Suprapubic skin (tissue), 4 donors: ENCODE results near the gene PRXL2C. TPM values are rescaled to one million over a fixed set of nuclear protein-coding genes. Genes with fewer than 3 reads are reported as not detected.
"Not testable (repeated sequence)": the region's sequence is repeated elsewhere in the genome, so short reads cannot be mapped to it uniquely, and the experiment has no call there.

Source experiments
- DNase-seq, 2 donors: peaks; one replicate each; pipeline ENCODE4 v3.0.0-alpha.2; 2019; ENCODE audit warnings: low spot score in 2 of 2
- H3K27ac ChIP-seq: fragments of 200-600 bp; sonication (generic); one replicate; pipeline ENCODE4 v1.5.1; 2019
- H3K27me3 ChIP-seq: fragments of 200-600 bp; sonication (generic); one replicate; pipeline ENCODE4 v1.5.1; 2019
- H3K36me3 ChIP-seq: fragments of 200-600 bp; sonication (generic); one replicate; pipeline ENCODE4 v1.5.1; 2019
- H3K4me1 ChIP-seq: fragments of 200-600 bp; sonication (generic); one replicate; pipeline ENCODE4 v1.5.1; 2019
- H3K4me3 ChIP-seq: fragments of 200-600 bp; sonication (generic); one replicate; pipeline ENCODE4 v1.5.1; 2019; ENCODE audit warnings: mild to moderate bottlenecking
- H3K9me3 ChIP-seq: fragments of 200-600 bp; sonication (generic); one replicate; pipeline ENCODE4 v1.5.1; 2019
- EP300 ChIP-seq: sonication (generic); formaldehyde crosslinking; IDR thresholded peaks from one replicate; pipeline ENCODE4 v1.6.1; 2017; ENCODE audit warnings: antibody characterized with exemption
- POLR2A ChIP-seq, 2 donors: fragments of 450-650 bp; IDR thresholded peaks; one replicate each; pipeline ENCODE4 v1.6.1; 2017; ENCODE audit warnings: antibody characterized with exemption in 2 of 2, mild to moderate bottlenecking in 2 of 2, moderate library complexity in 2 of 2
- POLR2AphosphoS5 ChIP-seq, 3 donors: sonication (generic); formaldehyde crosslinking; IDR thresholded peaks; one replicate each; pipeline ENCODE4 v1.6.1; 2017; ENCODE audit warnings: antibody characterized with exemption in 3 of 3
- WGBS: methylation state at CpG from one replicate; pipeline ENCODE4 v1.1.5; 2018; 5-methylcytosine and 5-hydroxymethylcytosine counted together
- total RNA-seq, 4 donors: library from RNA; depleted of rRNA; stranded (reverse); fragments of >200 nt; gene quantifications; one replicate each; pipeline ENCODE4 v1.1.0, GENCODE V29; 2016
- TF ChIP-seq, protein P1 (sequence below), 2 donors: fragments of 200-600 bp in 1 of 2; fragments of 450-650 bp in 1 of 2; sonication (generic) in 1 of 2; IDR thresholded peaks; one replicate each; pipeline ENCODE4 v1.5.1; 2016 to 2019; ENCODE audit warnings: antibody characterized with exemption in 2 of 2, mild to moderate bottlenecking in 1 of 2, moderate library complexity in 1 of 2

PRXL2C gene, protein sequence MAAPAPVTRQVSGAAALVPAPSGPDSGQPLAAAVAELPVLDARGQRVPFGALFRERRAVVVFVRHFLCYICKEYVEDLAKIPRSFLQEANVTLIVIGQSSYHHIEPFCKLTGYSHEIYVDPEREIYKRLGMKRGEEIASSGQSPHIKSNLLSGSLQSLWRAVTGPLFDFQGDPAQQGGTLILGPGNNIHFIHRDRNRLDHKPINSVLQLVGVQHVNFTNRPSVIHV
- 10 to 100 TPM; 11.2 to 16.0 (median 13.6) TPM for total RNA-seq

DNA sequence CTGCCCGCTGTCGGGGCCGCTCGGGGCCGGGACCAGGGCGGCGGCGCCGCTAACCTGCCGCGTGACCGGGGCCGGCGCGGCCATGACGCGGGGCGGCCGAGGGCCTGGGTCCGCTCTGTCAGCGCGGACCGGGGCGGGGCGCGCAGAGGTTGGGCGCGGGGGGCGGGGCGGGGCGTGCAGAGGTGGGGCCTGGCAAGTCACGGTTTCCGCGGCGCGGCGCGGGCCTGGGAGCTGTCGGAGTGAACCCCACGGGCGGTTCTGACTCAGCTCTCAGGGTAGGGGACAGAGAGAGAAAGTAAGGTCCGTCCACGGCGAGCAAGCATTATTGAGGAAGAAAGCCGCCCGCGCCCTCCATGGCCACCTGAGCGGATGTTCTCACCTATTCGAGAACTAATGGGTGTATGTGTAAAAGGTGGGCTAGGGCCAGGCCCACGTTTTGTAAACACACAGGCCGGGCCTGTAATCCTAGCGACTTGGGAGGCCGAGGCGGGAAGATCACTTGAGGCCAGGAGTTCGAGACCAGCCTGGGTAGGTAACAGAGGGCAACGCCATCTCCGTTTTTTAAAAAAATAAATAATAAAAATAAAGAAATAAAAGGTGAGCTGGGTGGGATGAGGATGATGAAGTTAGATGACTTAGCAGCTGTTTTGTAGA, at the start of gene PRXL2C:
Gene PRXL2C (minus strand): TSS at position 120 of the 654 bp plus-strand sequence. CDS start 36 bp downstream, at position 84.
- TF ChIP-seq, protein P1, sequence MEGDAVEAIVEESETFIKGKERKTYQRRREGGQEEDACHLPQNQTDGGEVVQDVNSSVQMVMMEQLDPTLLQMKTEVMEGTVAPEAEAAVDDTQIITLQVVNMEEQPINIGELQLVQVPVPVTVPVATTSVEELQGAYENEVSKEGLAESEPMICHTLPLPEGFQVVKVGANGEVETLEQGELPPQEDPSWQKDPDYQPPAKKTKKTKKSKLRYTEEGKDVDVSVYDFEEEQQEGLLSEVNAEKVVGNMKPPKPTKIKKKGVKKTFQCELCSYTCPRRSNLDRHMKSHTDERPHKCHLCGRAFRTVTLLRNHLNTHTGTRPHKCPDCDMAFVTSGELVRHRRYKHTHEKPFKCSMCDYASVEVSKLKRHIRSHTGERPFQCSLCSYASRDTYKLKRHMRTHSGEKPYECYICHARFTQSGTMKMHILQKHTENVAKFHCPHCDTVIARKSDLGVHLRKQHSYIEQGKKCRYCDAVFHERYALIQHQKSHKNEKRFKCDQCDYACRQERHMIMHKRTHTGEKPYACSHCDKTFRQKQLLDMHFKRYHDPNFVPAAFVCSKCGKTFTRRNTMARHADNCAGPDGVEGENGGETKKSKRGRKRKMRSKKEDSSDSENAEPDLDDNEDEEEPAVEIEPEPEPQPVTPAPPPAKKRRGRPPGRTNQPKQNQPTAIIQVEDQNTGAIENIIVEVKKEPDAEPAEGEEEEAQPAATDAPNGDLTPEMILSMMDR (IDR thresholded peaks at IDR 0.05): no peak
- TF ChIP-seq EP300: no peak
- TF ChIP-seq POLR2A (IDR thresholded peaks at IDR 0.05): no peak
- TF ChIP-seq POLR2AphosphoS5 (IDR thresholded peaks at IDR 0.05): no peak
- 14% methylated on average over 16 of the region's 57 CpGs for WGBS
- Histone ChIP-seq H3K27me3 (no peaks in the 10 kb centered on the region), H3K9me3 (no peaks in the 10 kb centered on the region), H3K4me1 (peaks cover 18% of the 10 kb centered on the region), H3K36me3 (peaks cover 7% of the 10 kb centered on the region), H3K4me3 (peak within 1 kb of the TSS; percentile 70), H3K27ac (peak within 1 kb of the TSS; percentile 98)
- DNase-seq: peak; percentile 94 to 96

- H3K4me1 ChIP-seq, DNase-seq, H3K36me3 ChIP-seq, H3K27ac ChIP-seq, H3K4me3 ChIP-seq, H3K27me3 ChIP-seq: not testable (repeated sequence)
- 80% methylated on average over 1 of the region's 30 CpGs for WGBS
- peaks cover 25% of the 10 kb centered on the region for H3K9me3 ChIP-seq
Observed at GRCh38 chr9:96700721-96701375, 45.7 kb upstream of the PRXL2C start.

GRCh38 chr9:96691326-96691725, 36.2 kb upstream of the PRXL2C start:
- TF ChIP-seq POLR2AphosphoS5 (IDR thresholded peaks at IDR 0.05) (no peak), POLR2A (IDR thresholded peaks at IDR 0.05) (no peak), EP300 (no peak)
- TF ChIP-seq, protein P1 (IDR thresholded peaks at IDR 0.05): no peak
- Histone ChIP-seq H3K4me1 (no peaks in the 10 kb centered on the region), H3K36me3 (no peaks in the 10 kb centered on the region), H3K4me3 (no peak overlapping the region), H3K27ac (no peak overlapping the region), H3K27me3 (no peaks in the 10 kb centered on the region), H3K9me3 (peaks cover 4% of the 10 kb centered on the region)
- WGBS: 56% methylated on average over 1 of the region's 1 CpG
- no peak for DNase-seq

DNA sequence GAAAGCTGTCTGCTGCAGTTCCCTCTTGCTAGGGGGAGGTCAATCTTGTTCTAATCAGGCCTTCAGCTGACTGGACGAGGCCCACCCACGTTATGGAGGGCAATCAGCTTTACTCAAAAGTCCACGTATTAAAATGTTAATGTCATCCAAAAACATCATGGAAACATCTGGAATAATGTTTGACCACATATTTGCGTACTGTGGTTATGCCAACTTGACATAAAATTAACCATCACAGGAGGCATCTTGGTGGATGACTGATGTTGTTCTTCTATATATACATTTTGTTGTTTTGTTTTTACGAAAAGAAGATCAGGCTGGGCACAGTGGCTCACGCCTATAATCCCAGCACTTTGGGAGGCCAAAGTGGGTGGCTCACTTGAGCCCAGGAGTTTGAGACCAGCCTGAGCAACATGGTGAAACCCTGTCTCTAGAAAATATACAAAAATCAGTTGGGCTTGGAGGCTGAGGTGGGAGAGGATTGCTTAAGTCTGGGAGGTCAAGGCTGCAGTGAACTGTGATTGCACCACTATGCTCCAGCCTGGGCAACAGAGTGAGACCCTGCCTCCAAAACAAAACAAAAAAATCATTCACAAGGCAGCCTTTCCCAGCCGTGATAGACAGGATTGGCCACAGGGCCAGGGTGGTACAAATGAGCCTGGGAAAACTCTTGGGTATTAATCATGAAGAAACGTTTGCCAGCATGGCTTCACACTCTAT, 33.8 kb upstream of the PRXL2C start:
- H3K27ac ChIP-seq: no peak overlapping the region
- no peak for DNase-seq
- H3K27me3 ChIP-seq: no peaks in the 10 kb centered on the region
- no peaks in the 10 kb centered on the region for H3K36me3 ChIP-seq
- 74% methylated on average over 8 of the region's 8 CpGs for WGBS
- H3K9me3 ChIP-seq: no peaks in the 10 kb centered on the region
- no peaks in the 10 kb centered on the region for H3K4me1 ChIP-seq
- H3K4me3 ChIP-seq: no peak overlapping the region
- TF ChIP-seq EP300 (no peak), POLR2A (IDR thresholded peaks at IDR 0.05) (no peak), POLR2AphosphoS5 (IDR thresholded peaks at IDR 0.05) (no peak)
- TF ChIP-seq, protein P1 (IDR thresholded peaks at IDR 0.05): no peak

DNA sequence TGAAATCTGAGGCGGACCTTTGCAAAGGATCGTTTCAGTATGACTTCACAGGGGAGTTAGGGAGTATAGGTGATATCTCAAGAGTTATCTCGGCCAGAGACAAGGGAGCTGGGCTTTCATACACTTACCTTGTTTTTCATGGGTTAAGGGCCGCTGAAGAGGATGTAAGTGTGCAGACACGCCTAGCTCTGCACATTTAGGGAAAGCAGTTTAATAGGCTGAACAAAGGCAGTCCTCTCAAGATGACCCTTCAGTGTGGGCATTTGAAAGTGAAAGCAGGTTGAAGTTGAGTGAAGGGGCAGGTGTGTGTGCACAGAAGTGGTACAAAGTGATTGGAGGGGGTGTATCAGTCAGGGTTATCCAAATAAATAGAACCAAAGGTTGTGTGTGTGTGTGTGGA, 33.1 kb upstream of the PRXL2C start:
- WGBS: 80% methylated on average over 5 of the region's 5 CpGs
- Histone ChIP-seq H3K27me3 (no peaks in the 10 kb centered on the region), H3K36me3 (no peaks in the 10 kb centered on the region), H3K4me3 (no peak overlapping the region), H3K4me1 (no peaks in the 10 kb centered on the region), H3K9me3 (no peaks in the 10 kb centered on the region), H3K27ac (no peak overlapping the region)
- no peak for TF ChIP-seq EP300
- TF ChIP-seq, protein P1 (IDR thresholded peaks at IDR 0.05): no peak
- TF ChIP-seq POLR2AphosphoS5 (IDR thresholded peaks at IDR 0.05): no peak
- TF ChIP-seq POLR2A (IDR thresholded peaks at IDR 0.05): no peak
- no peak for DNase-seq
